ENCODE measurements around the gene PATJ.

The PATJ gene

GRCh38 chr1:62092110-62092509 lies 349.8 kb downstream of the PATJ start:
- H3K4me2 ChIP-seq (ENCODE audit: insufficient read depth, low read length): no peak overlapping the region
- H3K27ac ChIP-seq (ENCODE audit: low read length): no peak overlapping the region
- no peaks in the 10 kb centered on the region for H3K27me3 ChIP-seq (ENCODE audit: insufficient read depth, low read length, poor library complexity)
- no peak overlapping the region for H3K4me3 ChIP-seq (ENCODE audit: low read depth in 1 of 2, low read length in 2 of 2)
- H3K79me2 ChIP-seq (ENCODE audit: insufficient read depth, low read length): no peaks in the 10 kb centered on the region
- DNase-seq (no peak), ATAC-seq (ENCODE audit: insufficient read depth, low read depth) (no peak)
- H3K9me3 ChIP-seq (ENCODE audit: insufficient read depth, low read length, severe bottlenecking): no peaks in the 10 kb centered on the region
- TF ChIP-seq EZH2 (IDR thresholded peaks at IDR 0.05; ENCODE audit: borderline replicate concordance, low read depth, low read length, severe bottlenecking) (no peak), CTCF (IDR thresholded peaks at IDR 0.05; ENCODE audit: borderline replicate concordance, extremely low read depth, low read length, poor library complexity, severe bottlenecking) (no peak)
- no peaks in the 10 kb centered on the region for H3K36me3 ChIP-seq (ENCODE audit: insufficient read depth, low read length)
- no peaks in the 10 kb centered on the region for H3K4me1 ChIP-seq (ENCODE audit: insufficient read depth, low read length)
- no peak overlapping the region for H2AFZ ChIP-seq (ENCODE audit: low read depth, low read length)
- H3K9ac ChIP-seq (ENCODE audit: low read depth, low read length): no peak overlapping the region
- no peaks in the 10 kb centered on the region for H4K20me1 ChIP-seq (ENCODE audit: insufficient read depth, low read length)

- Histone ChIP-seq H4K20me1 (ENCODE audit: insufficient read depth, low read length) (no peaks in the 10 kb centered on the region), H3K79me2 (ENCODE audit: insufficient read depth, low read length) (no peaks in the 10 kb centered on the region), H3K27me3 (ENCODE audit: insufficient read depth, low read length, poor library complexity) (no peaks in the 10 kb centered on the region), H3K9ac (ENCODE audit: low read depth, low read length) (no peak overlapping the region), H3K4me1 (ENCODE audit: insufficient read depth, low read length) (no peaks in the 10 kb centered on the region), H3K4me2 (ENCODE audit: insufficient read depth, low read length) (no peak overlapping the region), H2AFZ (ENCODE audit: low read depth, low read length) (no peak overlapping the region), H3K9me3 (ENCODE audit: insufficient read depth, low read length, severe bottlenecking) (no peaks in the 10 kb centered on the region), H3K27ac (ENCODE audit: low read length) (no peak overlapping the region), H3K36me3 (ENCODE audit: insufficient read depth, low read length) (no peaks in the 10 kb centered on the region), H3K4me3 (ENCODE audit: low read depth in 1 of 2, low read length in 2 of 2) (no peak overlapping the region)
- DNase-seq: no peak
- no peak for ATAC-seq (ENCODE audit: insufficient read depth, low read depth)
- TF ChIP-seq CTCF (IDR thresholded peaks at IDR 0.05; ENCODE audit: borderline replicate concordance, extremely low read depth, low read length, poor library complexity, severe bottlenecking) (no peak), EZH2 (IDR thresholded peaks at IDR 0.05; ENCODE audit: borderline replicate concordance, low read depth, low read length, severe bottlenecking) (no peak)
Measured at GRCh38 chr1:62093261-62093660, 351.0 kb downstream of the PATJ start.

GRCh38 chr1:62097464-62097863 lies 355.2 kb downstream of the PATJ start:
- H3K27me3 ChIP-seq (ENCODE audit: insufficient read depth, low read length, poor library complexity): no peaks in the 10 kb centered on the region
- no peak overlapping the region for H2AFZ ChIP-seq (ENCODE audit: low read depth, low read length)
- ATAC-seq (ENCODE audit: insufficient read depth, low read depth) (no peak), DNase-seq (no peak)
- no peak for TF ChIP-seq CTCF (IDR thresholded peaks at IDR 0.05; ENCODE audit: borderline replicate concordance, extremely low read depth, low read length, poor library complexity, severe bottlenecking)
- TF ChIP-seq EZH2 (IDR thresholded peaks at IDR 0.05; ENCODE audit: borderline replicate concordance, low read depth, low read length, severe bottlenecking): no peak
- no peak overlapping the region for H3K4me3 ChIP-seq (ENCODE audit: low read depth in 1 of 2, low read length in 2 of 2)
- no peaks in the 10 kb centered on the region for H3K36me3 ChIP-seq (ENCODE audit: insufficient read depth, low read length)
- no peak overlapping the region for H3K27ac ChIP-seq (ENCODE audit: low read length)
- no peaks in the 10 kb centered on the region for H3K79me2 ChIP-seq (ENCODE audit: insufficient read depth, low read length)
- H4K20me1 ChIP-seq (ENCODE audit: insufficient read depth, low read length): no peaks in the 10 kb centered on the region
- no peaks in the 10 kb centered on the region for H3K9me3 ChIP-seq (ENCODE audit: insufficient read depth, low read length, severe bottlenecking)
- no peak overlapping the region for H3K9ac ChIP-seq (ENCODE audit: low read depth, low read length)
- H3K4me2 ChIP-seq (ENCODE audit: insufficient read depth, low read length): no peak overlapping the region
- H3K4me1 ChIP-seq (ENCODE audit: insufficient read depth, low read length): no peaks in the 10 kb centered on the region

GRCh38 chr1:62100442-62100841 lies 358.2 kb downstream of the PATJ start:
- Histone ChIP-seq H3K27ac (ENCODE audit: low read length) (no peak overlapping the region), H3K9ac (ENCODE audit: low read depth, low read length) (no peak overlapping the region), H3K4me3 (ENCODE audit: low read depth in 1 of 2, low read length in 2 of 2) (no peak overlapping the region), H3K9me3 (ENCODE audit: insufficient read depth, low read length, severe bottlenecking) (no peaks in the 10 kb centered on the region), H4K20me1 (ENCODE audit: insufficient read depth, low read length) (no peaks in the 10 kb centered on the region), H3K27me3 (ENCODE audit: insufficient read depth, low read length, poor library complexity) (no peaks in the 10 kb centered on the region), H3K36me3 (ENCODE audit: insufficient read depth, low read length) (no peaks in the 10 kb centered on the region), H3K4me1 (ENCODE audit: insufficient read depth, low read length) (no peaks in the 10 kb centered on the region), H3K79me2 (ENCODE audit: insufficient read depth, low read length) (no peaks in the 10 kb centered on the region), H2AFZ (ENCODE audit: low read depth, low read length) (no peak overlapping the region), H3K4me2 (ENCODE audit: insufficient read depth, low read length) (no peak overlapping the region)
- DNase-seq (no peak), ATAC-seq (ENCODE audit: insufficient read depth, low read depth) (no peak)
- TF ChIP-seq CTCF (IDR thresholded peaks at IDR 0.05; ENCODE audit: borderline replicate concordance, extremely low read depth, low read length, poor library complexity, severe bottlenecking) (no peak), EZH2 (IDR thresholded peaks at IDR 0.05; ENCODE audit: borderline replicate concordance, low read depth, low read length, severe bottlenecking) (no peak)

All from DND-41 (cell line).